C4-2B (cell line): ENCODE data around the gene ARSK.

Source experiments
- CTCF ChIP-seq: fragments of 450-650 bp; conservative IDR thresholded peaks from 2 replicates; pipeline ENCODE4 v1.5.1; 2017; ENCODE audit warnings: mild to moderate bottlenecking
- ZFX ChIP-seq: fragments of 450-650 bp; IDR thresholded peaks from 2 replicates; pipeline ENCODE4 v1.6.1; 2017

- no peak for TF ChIP-seq CTCF
- no peak for TF ChIP-seq ZFX
Observed at GRCh38 chr5:95606419-95606818, 51.5 kb downstream of the ARSK start.
